Mesenchymal stem cell (in vitro differentiated cells and primary cell): ENCODE data around the gene GREB1L.

Source experiments
- DNase-seq: peaks from one replicate; pipeline ENCODE4 v3.0.0-alpha.2; 2013
- H2AFZ ChIP-seq: one replicate; pipeline ENCODE4 v1.6.1; 2013; ENCODE audit warnings: low read depth, mild to moderate bottlenecking, control low read depth, inconsistent platforms, low read length, moderate library complexity
- H2AK5ac ChIP-seq: 2 replicates; pipeline ENCODE4 v1.6.1; 2013; ENCODE audit warnings: low read length, moderate library complexity, mild to moderate bottlenecking, inconsistent platforms; ENCODE audit not compliant: severe bottlenecking
- H2BK120ac ChIP-seq: one replicate; pipeline ENCODE4 v1.6.1; 2013; ENCODE audit warnings: low read depth, mild to moderate bottlenecking, inconsistent platforms, low read length, moderate library complexity
- H2BK12ac ChIP-seq, 2 experiments: one replicate each; pipeline ENCODE4 v1.6.1; 2013; ENCODE audit warnings: inconsistent platforms in 2 of 2, low read length in 2 of 2, mild to moderate bottlenecking in 2 of 2, moderate library complexity in 2 of 2, control low read depth in 1 of 2
- H2BK15ac ChIP-seq: one replicate; pipeline ENCODE4 v1.6.1; 2013; ENCODE audit warnings: mild to moderate bottlenecking, low read depth, inconsistent platforms; ENCODE audit not compliant: poor library complexity, severe bottlenecking
- H2BK5ac ChIP-seq: 2 replicates; pipeline ENCODE4 v1.6.1; 2013; ENCODE audit warnings: low read depth, mild to moderate bottlenecking, low read length, control low read depth, inconsistent platforms; ENCODE audit not compliant: poor library complexity, severe bottlenecking
- H3K14ac ChIP-seq, 2 experiments: one replicate each; pipeline ENCODE4 v1.6.1; 2013; ENCODE audit warnings: inconsistent platforms in 2 of 2, low read length in 2 of 2, control low read depth in 1 of 2, mild to moderate bottlenecking in 1 of 2, moderate library complexity in 1 of 2
- H3K18ac ChIP-seq, 2 experiments: one replicate each; pipeline ENCODE4 v1.6.1; 2013; ENCODE audit warnings: inconsistent platforms in 2 of 2, low read length in 2 of 2, control low read depth in 1 of 2, low read depth in 1 of 2, mild to moderate bottlenecking in 1 of 2
- H3K23ac ChIP-seq, 2 experiments: one replicate each; pipeline ENCODE4 v1.6.1; 2013; ENCODE audit warnings: inconsistent platforms in 2 of 2, low read length in 2 of 2, mild to moderate bottlenecking in 2 of 2, moderate library complexity in 2 of 2, control low read depth in 1 of 2
- H3K27ac ChIP-seq: 2 replicates; pipeline ENCODE4 v1.5.1; 2013; ENCODE audit warnings: mild to moderate bottlenecking, moderate library complexity, low read length, control low read depth, inconsistent platforms; ENCODE audit not compliant: poor library complexity, severe bottlenecking
- H3K27me3 ChIP-seq, 2 experiments: 2 replicates each; pipeline versions ENCODE4 v1.6.1 to v1.7.0; 2013; ENCODE audit warnings: low read length in 2 of 2, mild to moderate bottlenecking in 2 of 2, moderate library complexity in 2 of 2, control low read depth in 1 of 2, inconsistent platforms in 1 of 2; ENCODE audit not compliant: control insufficient read depth in 1 of 2, insufficient read depth in 1 of 2
- H3K36me3 ChIP-seq, 2 experiments: 2 replicates each; pipeline versions ENCODE4 v1.6.1 to v1.7.0; 2013; ENCODE audit warnings: low read length in 2 of 2, control low read depth in 1 of 2, inconsistent platforms in 1 of 2, low read depth in 1 of 2, mild to moderate bottlenecking in 1 of 2; ENCODE audit not compliant: insufficient read depth in 2 of 2, control insufficient read depth in 1 of 2
- H3K4ac ChIP-seq, 2 experiments: one replicate each; pipeline ENCODE4 v1.6.1; 2013; ENCODE audit warnings: inconsistent platforms in 2 of 2, low read length in 2 of 2, mild to moderate bottlenecking in 2 of 2, moderate library complexity in 2 of 2, control low read depth in 1 of 2, low read depth in 1 of 2
- H3K4me1 ChIP-seq: 2 replicates; pipeline ENCODE4 v1.6.1; 2013; ENCODE audit warnings: low read depth, low read length, control low read depth; ENCODE audit not compliant: control insufficient read depth, insufficient read depth
- H3K4me2 ChIP-seq: 2 replicates; pipeline ENCODE4 v1.6.1; 2013; ENCODE audit warnings: low read length, mild to moderate bottlenecking, inconsistent platforms; ENCODE audit not compliant: poor library complexity, severe bottlenecking
- H3K4me3 ChIP-seq, 2 experiments: 2 replicates each; pipeline versions ENCODE4 v1.5.1 to v1.7.0; 2013; ENCODE audit warnings: low read length in 2 of 2, mild to moderate bottlenecking in 2 of 2, control low read depth in 1 of 2, low read depth in 1 of 2; ENCODE audit not compliant: insufficient read depth in 1 of 2
- H3K79me1 ChIP-seq: replicated peaks from 2 replicates; pipeline ENCODE4 v1.6.1; 2013; ENCODE audit warnings: mild to moderate bottlenecking, control low read depth, low read length, inconsistent platforms; ENCODE audit not compliant: poor library complexity, severe bottlenecking
- H3K9ac ChIP-seq: 2 replicates; pipeline ENCODE4 v1.7.0; 2013; ENCODE audit warnings: mild to moderate bottlenecking, low read length, moderate library complexity
- H3K9me3 ChIP-seq: 2 replicates; pipeline ENCODE4 v1.7.0; 2013; ENCODE audit warnings: mild to moderate bottlenecking, low read length; ENCODE audit not compliant: control insufficient read depth
- H4K8ac ChIP-seq: one replicate; pipeline ENCODE4 v1.6.1; 2013; ENCODE audit warnings: inconsistent platforms, mild to moderate bottlenecking, low read length, moderate library complexity
- H4K91ac ChIP-seq: one replicate; pipeline ENCODE4 v1.6.1; 2013; ENCODE audit warnings: mild to moderate bottlenecking, low read length, inconsistent platforms
- WGBS: methylation state at CpG from one replicate; pipeline ENCODE4 v1.1.7; 2013; ENCODE audit warnings: mixed read lengths; 5-methylcytosine and 5-hydroxymethylcytosine counted together

GREB1L gene

GRCh38 chr18:21383031-21383430 lies 141.0 kb downstream of the GREB1L start:
- H3K9me3 ChIP-seq = no peaks in the 10 kb centered on the region
- no peak overlapping the region for H3K23ac ChIP-seq
- WGBS = no CpG with 5 or more reads among the region's 1 CpG

GRCh38 chr18:21386523-21387240 lies 144.7 kb downstream of the GREB1L start:
- peaks cover 1% of the 10 kb centered on the region for H3K4me1 ChIP-seq
- DNase-seq = no peak
- H2BK12ac ChIP-seq = no peak overlapping the region
- 69% methylated on average over 9 of the region's 11 CpGs for WGBS
- H4K91ac ChIP-seq = no peak overlapping the region
- no peak overlapping the region for H2BK5ac ChIP-seq
- no peak overlapping the region for H3K4me2 ChIP-seq
- H3K4me3 ChIP-seq = no peak overlapping the region
- no peak overlapping the region for H3K4ac ChIP-seq
- H3K27me3 ChIP-seq = no peaks in the 10 kb centered on the region
- H2BK15ac ChIP-seq = no peak overlapping the region
- H2AFZ ChIP-seq = no peak overlapping the region
- H3K18ac ChIP-seq = no peak overlapping the region
- no peak overlapping the region for H3K27ac ChIP-seq
- no peaks in the 10 kb centered on the region for H3K9me3 ChIP-seq
- H3K36me3 ChIP-seq = no peaks in the 10 kb centered on the region
- no peak overlapping the region for H2BK120ac ChIP-seq
- H3K23ac ChIP-seq = no peak overlapping the region
- no peaks in the 10 kb centered on the region for H3K79me1 ChIP-seq
- H3K14ac ChIP-seq = no peak overlapping the region
- H3K9ac ChIP-seq = no peak overlapping the region
- no peak overlapping the region for H4K8ac ChIP-seq
- H2AK5ac ChIP-seq = no peak overlapping the region

More at GRCh38 chr18:21383031-21383430, 141.0 kb downstream of the GREB1L start:
- no peak overlapping the region for H2BK120ac ChIP-seq
- no peak overlapping the region for H2BK12ac ChIP-seq
- H4K8ac ChIP-seq = no peak overlapping the region
- no peak overlapping the region for H3K18ac ChIP-seq
- H2BK15ac ChIP-seq = no peak overlapping the region
- no peak overlapping the region for H3K4me2 ChIP-seq
- no peak overlapping the region for H3K14ac ChIP-seq
- H3K4me3 ChIP-seq = no peak overlapping the region
- no peak overlapping the region for H3K9ac ChIP-seq
- no peak overlapping the region for H2BK5ac ChIP-seq
- no peak overlapping the region for H3K4ac ChIP-seq
- H4K91ac ChIP-seq = no peak overlapping the region
- no peak overlapping the region for H3K27ac ChIP-seq
- H3K79me1 ChIP-seq = no peaks in the 10 kb centered on the region
- no peak overlapping the region for H2AFZ ChIP-seq
- no peaks in the 10 kb centered on the region for H3K36me3 ChIP-seq
- H3K4me1 ChIP-seq = no peaks in the 10 kb centered on the region
- H2AK5ac ChIP-seq = no peak overlapping the region
- H3K27me3 ChIP-seq = no peaks in the 10 kb centered on the region
- no peak for DNase-seq

GRCh38 chr18:21387886-21388285 lies 145.9 kb downstream of the GREB1L start:
- peaks cover 1% of the 10 kb centered on the region for H3K4me1 ChIP-seq
- WGBS = no CpG with 5 or more reads among the region's 2 CpGs

DNA sequence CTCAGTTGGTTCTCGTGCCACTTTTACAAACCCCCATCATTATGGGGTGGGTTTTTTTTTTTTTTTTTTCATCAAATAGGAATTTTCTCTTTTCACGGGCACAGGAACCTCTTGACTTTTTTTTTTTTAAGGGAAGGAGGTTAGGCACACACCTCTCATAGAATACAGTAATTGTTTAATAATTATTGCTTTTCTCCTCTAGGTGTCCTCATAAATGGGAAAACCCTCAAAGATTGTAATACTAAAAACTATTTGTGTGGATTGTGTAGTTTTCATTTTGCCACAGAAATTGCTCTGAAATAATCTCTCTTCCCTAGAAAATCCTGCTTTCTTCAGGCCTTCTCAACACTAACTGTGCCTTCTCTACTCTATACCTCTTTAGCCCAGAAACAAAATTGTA lies 147.3 kb downstream of the GREB1L start:
- H3K18ac ChIP-seq = no peak overlapping the region
- peaks cover 1% of the 10 kb centered on the region for H3K4me1 ChIP-seq
- H3K4me3 ChIP-seq = no peak overlapping the region
- no peak overlapping the region for H2BK5ac ChIP-seq
- H4K91ac ChIP-seq = no peak overlapping the region
- H2BK12ac ChIP-seq = no peak overlapping the region
- H3K14ac ChIP-seq = no peak overlapping the region
- WGBS = no CpG with 5 or more reads among the region's 2 CpGs
- no peak overlapping the region for H3K4ac ChIP-seq
- no peak overlapping the region for H3K9ac ChIP-seq
- H3K36me3 ChIP-seq = no peaks in the 10 kb centered on the region
- DNase-seq = no peak
- H3K4me2 ChIP-seq = no peak overlapping the region
- H2BK120ac ChIP-seq = no peak overlapping the region
- no peak overlapping the region for H2AFZ ChIP-seq
- H4K8ac ChIP-seq = no peak overlapping the region
- H3K9me3 ChIP-seq = no peaks in the 10 kb centered on the region
- H2BK15ac ChIP-seq = no peak overlapping the region
- no peak overlapping the region for H3K27ac ChIP-seq
- H3K23ac ChIP-seq = no peak overlapping the region
- H3K79me1 ChIP-seq = no peaks in the 10 kb centered on the region
- no peak overlapping the region for H2AK5ac ChIP-seq
- no peaks in the 10 kb centered on the region for H3K27me3 ChIP-seq

More at GRCh38 chr18:21387886-21388285, 145.9 kb downstream of the GREB1L start:
- no peak for DNase-seq
- no peaks in the 10 kb centered on the region for H3K36me3 ChIP-seq
- H4K8ac ChIP-seq = no peak overlapping the region
- no peaks in the 10 kb centered on the region for H3K9me3 ChIP-seq
- no peak overlapping the region for H2BK12ac ChIP-seq
- H3K9ac ChIP-seq = no peak overlapping the region
- H3K4me2 ChIP-seq = no peak overlapping the region
- no peak overlapping the region for H3K4ac ChIP-seq
- H3K79me1 ChIP-seq = no peaks in the 10 kb centered on the region
- no peak overlapping the region for H3K18ac ChIP-seq
- no peak overlapping the region for H3K27ac ChIP-seq
- H2AFZ ChIP-seq = no peak overlapping the region
- H3K27me3 ChIP-seq = no peaks in the 10 kb centered on the region
- H4K91ac ChIP-seq = no peak overlapping the region
- H2BK120ac ChIP-seq = no peak overlapping the region
- no peak overlapping the region for H3K23ac ChIP-seq
- no peak overlapping the region for H2AK5ac ChIP-seq
- H2BK15ac ChIP-seq = no peak overlapping the region
- H3K14ac ChIP-seq = no peak overlapping the region
- no peak overlapping the region for H3K4me3 ChIP-seq
- no peak overlapping the region for H2BK5ac ChIP-seq
